HG02973 (cell line): ENCODE measurements around the gene SLC4A8.

Experiments
- ATAC-seq: cut with Tn5 transposase; IDR thresholded peaks from one replicate; pipeline ENCODE4 v1.9.1; 2021; ENCODE audit warnings: moderate library complexity; ENCODE audit not compliant: unreplicated experiment

The SLC4A8 gene

GRCh38 chr12:51520576-51521325 is 96.1 kb downstream of the SLC4A8 start:
- ATAC-seq, result no peak

- no peak for ATAC-seq
These were observed 97.1 kb downstream of the SLC4A8 start for GRCh38 chr12:51521554-51522276.

GRCh38 chr12:51522696-51523095 is 98.1 kb downstream of the SLC4A8 start:
- ATAC-seq, result no peak

- ATAC-seq, result no peak
These were observed 99.8 kb downstream of the SLC4A8 start for GRCh38 chr12:51524386-51524901.

- no peak for ATAC-seq
These were observed 100.9 kb downstream of the SLC4A8 start for GRCh38 chr12:51525518-51525917.

- ATAC-seq, result no peak
These were observed 103.3 kb downstream of the SLC4A8 start for GRCh38 chr12:51527966-51528365.

- ATAC-seq, result no peak
These were observed 104.4 kb downstream of the SLC4A8 start for GRCh38 chr12:51528852-51529650.

GRCh38 chr12:51529651-51529970 is 105.0 kb downstream of the SLC4A8 start:
- ATAC-seq, result no peak

- ATAC-seq, result no peak
These were observed 105.6 kb downstream of the SLC4A8 start for GRCh38 chr12:51530208-51530607.

- ATAC-seq, result no peak
These were observed 106.8 kb downstream of the SLC4A8 start for GRCh38 chr12:51531284-51531977.

GRCh38 chr12:51531978-51532497 is 107.4 kb downstream of the SLC4A8 start:
- ATAC-seq, result no peak

- no peak for ATAC-seq
These were observed 109.2 kb downstream of the SLC4A8 start for GRCh38 chr12:51533799-51534198.

GRCh38 chr12:51534216-51535074 is 109.8 kb downstream of the SLC4A8 start:
- ATAC-seq, result no peak

- ATAC-seq, result no peak
These were observed 111.5 kb downstream of the SLC4A8 start for GRCh38 chr12:51536159-51536558.

- ATAC-seq, result no peak
These were observed 113.5 kb downstream of the SLC4A8 start for GRCh38 chr12:51538149-51538548.

- ATAC-seq, result no peak
These were observed 114.0 kb downstream of the SLC4A8 start for GRCh38 chr12:51538599-51538998.

GRCh38 chr12:51540996-51541395 is 116.4 kb downstream of the SLC4A8 start:
- no peak for ATAC-seq

- ATAC-seq, result no peak
These were observed 121.5 kb downstream of the SLC4A8 start for GRCh38 chr12:51546097-51546496.

- no peak for ATAC-seq
These were observed 123.0 kb downstream of the SLC4A8 start for GRCh38 chr12:51547606-51548005.

- no peak for ATAC-seq
These were observed 123.6 kb downstream of the SLC4A8 start for GRCh38 chr12:51548241-51548640.
